ENCODE results near the gene AKAP13.

DNA sequence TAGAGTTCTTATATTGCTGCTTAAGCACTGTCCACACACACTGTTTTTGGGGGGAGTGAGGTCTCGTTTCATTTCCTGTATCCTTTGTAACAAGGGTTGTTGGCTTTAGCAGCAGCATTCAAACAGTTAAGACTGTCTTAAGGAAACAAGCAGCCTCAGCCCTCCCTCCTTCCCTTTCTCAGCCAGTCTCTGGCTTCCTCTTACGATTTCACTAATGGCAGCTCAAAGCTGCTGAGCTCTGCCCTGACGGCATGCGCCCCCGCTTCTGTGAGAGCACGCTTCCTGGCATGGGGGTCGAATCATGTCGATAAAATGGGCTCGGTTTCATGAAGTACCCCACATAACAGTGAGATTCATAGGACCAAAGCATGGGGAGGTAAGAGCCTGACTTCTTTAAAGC lies 309.3 kb downstream of the AKAP13 start:
- TF ChIP-seq, protein P1, sequence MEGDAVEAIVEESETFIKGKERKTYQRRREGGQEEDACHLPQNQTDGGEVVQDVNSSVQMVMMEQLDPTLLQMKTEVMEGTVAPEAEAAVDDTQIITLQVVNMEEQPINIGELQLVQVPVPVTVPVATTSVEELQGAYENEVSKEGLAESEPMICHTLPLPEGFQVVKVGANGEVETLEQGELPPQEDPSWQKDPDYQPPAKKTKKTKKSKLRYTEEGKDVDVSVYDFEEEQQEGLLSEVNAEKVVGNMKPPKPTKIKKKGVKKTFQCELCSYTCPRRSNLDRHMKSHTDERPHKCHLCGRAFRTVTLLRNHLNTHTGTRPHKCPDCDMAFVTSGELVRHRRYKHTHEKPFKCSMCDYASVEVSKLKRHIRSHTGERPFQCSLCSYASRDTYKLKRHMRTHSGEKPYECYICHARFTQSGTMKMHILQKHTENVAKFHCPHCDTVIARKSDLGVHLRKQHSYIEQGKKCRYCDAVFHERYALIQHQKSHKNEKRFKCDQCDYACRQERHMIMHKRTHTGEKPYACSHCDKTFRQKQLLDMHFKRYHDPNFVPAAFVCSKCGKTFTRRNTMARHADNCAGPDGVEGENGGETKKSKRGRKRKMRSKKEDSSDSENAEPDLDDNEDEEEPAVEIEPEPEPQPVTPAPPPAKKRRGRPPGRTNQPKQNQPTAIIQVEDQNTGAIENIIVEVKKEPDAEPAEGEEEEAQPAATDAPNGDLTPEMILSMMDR (IDR thresholded peaks at IDR 0.05; ENCODE audit: low read depth, low read length), result no peak
- no peak for TF ChIP-seq EZH2phosphoT487 (IDR thresholded peaks at IDR 0.05; ENCODE audit: low read depth)

All from OCI-LY3 (cell line).